MV-4-11 (cell line): ENCODE results near the gene PKD1.

Experiments
- DNase-seq: peaks from one replicate; lab custom pipeline; 2025; lab: John Stamatoyannopoulos, UW

Gene PKD1

DNA sequence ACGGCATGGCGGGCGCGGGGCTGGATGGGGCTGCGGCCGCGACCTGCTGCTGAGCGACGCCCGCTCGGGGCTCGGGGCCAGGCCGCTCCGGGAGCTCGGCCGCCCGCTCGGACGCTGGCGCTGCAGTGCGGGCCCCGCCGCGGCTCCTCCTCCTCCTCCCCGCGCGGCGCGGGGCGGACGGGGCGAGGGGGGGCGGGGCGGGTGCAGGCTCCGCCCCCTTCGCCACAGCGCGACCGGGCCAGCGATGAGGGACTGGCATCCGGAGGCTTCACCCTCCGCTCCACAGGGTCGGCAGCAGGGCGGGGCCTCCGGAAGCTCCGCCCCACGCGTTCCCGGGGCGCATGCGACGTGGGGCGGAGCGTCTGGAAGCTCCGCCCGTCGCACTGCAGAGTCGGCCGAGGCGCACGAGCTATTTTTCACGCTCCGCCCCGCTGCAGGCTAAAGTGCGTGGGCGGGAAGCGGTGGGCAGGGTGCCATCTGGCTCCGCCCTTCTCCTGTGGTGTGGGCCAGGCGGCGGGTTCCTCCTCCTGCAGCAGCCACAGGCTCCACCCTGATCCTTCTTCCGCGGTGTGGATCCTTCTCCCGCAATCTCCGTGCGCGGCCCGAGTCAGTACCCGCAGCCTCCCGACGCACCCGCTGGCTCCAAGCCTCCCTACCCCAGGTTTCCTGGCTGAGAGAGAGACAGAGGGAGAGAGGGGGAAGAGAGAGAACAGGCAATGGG, at the start of gene PKD1:
TSS of gene PKD1 (minus strand) at position 129 of the 721 bp plus-strand sequence. CDS start 209 bp downstream, outside the sequence.
- peak; percentile 92 for DNase-seq

DNA sequence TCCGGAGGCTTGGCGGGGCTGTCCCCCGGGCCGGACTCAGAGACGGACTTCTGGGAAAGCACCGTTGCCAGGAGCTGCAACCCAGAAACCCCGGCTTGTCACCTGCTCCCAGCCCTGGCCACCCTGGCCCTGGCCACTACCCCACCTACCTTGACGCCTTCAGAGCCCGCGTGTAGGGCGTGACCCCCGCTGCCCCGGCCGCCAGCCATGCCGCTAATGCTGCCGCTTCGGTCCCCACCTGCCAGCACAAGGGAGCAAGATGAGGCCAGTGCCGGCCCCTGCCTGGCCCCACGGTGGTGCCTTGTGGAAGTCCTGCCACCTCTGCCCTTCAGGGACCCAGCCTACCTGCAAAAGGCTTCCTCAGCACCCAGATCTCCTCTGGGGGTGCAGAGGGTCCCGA, 49.3 kb upstream of the PKD1 start:
- DNase-seq: no peak

DNA sequence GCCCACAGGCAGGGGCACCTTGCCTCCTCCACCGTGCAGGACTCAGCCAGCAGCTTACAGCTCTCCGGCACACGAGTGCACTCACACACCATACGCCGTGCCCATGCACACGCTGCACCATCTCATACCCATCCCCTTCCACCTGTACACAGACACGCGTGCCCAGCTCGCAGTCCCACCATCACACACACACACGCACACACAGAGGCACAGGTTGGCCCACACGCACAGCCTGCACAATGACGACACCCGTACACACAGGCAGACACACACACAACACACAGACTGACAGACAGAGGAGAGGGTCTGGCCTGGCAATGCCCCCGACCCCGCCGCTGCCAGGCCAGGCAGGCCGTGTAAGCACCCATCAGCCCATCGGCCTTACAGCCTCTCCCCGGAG, 48.6 kb upstream of the PKD1 start:
- DNase-seq: no peak

DNA sequence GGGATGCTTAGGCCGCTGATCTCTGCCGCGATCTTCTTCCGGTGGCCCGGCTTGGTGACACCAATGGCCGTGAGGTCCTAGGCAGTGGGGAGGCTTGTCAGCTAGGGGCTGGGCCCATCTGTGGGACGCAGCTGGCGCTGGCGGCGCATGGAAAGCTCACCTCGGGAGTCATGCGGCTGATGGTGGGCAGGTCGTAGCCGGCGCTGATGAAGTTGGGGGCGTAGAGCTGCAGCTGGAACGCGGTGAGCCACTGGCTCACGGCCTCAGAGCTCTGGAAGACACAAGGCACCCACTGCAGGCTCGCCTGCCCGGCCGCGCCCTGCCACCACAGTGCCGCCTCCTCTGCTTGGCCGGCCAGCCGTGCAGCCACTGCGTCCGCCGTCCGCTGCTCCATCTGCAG, 48.0 kb upstream of the PKD1 start:
- no peak for DNase-seq

DNA sequence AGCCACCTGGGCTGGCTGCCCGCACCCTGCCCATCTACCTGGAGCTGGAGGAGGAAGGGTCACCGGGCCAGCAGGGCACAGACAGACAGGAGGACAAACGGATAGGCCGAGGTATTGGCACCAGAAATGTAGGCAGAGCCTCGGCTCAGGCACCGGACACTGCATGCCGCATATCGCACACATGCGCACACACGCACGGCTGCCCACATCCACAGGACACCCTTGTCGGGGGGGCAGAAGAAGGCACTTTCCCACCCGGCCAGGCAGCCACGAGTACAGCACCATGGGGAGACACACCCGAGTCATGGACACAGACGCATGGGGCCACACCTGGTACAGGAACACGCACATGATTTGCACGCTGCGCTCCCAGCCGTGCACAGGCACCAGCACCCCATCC, 46.3 kb upstream of the PKD1 start:
- no peak for DNase-seq

DNA sequence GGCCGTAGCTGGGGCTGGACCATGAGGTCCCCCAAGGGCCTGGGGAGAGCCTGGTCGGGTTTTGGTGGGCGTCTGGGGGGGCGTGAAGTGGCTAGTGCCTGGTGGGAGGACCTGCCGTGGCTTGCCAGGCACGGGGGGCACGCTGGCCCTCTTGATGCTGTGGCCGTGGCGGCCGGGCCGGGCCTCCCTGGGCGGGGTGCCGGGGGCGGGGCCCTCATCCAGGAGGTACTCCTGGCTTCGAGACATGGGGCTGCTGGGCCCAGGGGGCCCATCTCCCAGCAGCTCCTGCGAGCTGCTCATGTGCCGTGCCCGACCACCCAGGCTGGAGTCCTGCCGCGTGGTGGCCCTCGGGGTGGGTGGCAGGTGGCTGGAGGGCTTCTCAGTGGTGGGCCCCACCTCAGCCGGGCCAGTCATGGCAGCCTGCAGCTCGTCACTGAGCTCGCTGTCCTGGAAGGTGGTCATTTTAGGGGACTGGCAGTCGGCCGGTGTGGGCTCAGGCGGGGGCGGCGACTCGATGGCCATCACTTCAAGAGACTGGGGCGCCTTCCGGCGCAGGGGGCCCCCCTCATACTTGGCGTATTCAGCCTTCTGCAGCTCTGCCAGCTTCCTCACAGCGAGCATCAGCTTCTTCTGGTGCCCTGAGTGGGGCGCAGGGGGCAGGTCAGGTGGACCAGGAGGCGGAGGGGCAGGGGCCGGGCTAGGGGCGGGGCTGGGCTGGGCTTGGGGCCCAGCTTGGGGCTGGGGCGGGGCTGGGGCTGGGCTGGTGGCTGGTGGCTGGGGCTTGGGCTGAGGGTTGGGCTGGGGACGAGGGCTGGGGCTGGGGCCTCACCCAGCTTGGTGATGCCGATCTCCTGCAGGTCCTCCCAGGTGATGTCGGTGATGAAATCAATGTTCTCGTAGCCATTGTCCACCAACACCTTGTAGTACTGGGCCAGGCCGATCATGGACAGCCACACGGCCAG, 45.5 kb upstream of the PKD1 start:
- no peak for DNase-seq

DNA sequence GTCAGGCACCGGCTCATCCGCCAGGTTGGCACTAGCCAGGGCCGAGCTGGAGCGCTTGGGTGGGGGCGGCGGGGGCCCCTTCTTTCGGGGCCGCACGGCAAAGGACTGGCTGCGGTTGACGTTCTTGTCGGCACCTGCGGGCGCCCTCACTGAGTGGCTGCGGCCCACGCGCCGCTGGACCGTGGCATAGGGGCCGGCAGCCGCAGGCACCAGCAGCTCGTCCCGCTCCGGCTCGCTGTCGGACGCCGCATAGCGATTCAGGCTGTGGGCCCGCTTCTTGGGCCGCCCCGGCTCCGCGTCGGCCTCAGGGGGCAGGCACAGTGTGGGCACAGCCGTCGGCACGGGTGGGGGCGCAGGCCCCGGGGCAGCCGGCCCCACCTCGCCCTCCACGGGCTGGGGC, 44.8 kb upstream of the PKD1 start:
- no peak for DNase-seq

DNA sequence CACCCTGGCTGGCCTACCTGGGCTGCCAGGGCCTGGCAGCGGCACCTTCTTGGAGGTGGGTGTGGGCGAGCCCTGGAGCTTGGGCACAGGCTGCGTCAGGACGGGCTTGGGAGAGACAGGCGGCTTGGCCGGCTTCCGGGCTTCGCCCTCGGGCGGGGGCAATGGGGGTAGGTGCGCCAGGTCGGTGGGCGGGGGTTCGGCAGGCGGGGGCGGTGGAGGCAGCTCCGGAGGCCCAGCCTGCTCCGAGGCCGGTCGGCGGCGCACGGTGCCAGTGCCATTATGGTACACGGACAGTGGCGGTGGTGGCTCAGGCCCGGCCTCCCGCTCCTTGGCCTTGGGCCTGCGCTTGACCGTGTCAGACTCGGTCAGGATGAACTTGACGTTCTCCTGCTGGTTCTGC, 43.9 kb upstream of the PKD1 start:
- DNase-seq: no peak

DNA sequence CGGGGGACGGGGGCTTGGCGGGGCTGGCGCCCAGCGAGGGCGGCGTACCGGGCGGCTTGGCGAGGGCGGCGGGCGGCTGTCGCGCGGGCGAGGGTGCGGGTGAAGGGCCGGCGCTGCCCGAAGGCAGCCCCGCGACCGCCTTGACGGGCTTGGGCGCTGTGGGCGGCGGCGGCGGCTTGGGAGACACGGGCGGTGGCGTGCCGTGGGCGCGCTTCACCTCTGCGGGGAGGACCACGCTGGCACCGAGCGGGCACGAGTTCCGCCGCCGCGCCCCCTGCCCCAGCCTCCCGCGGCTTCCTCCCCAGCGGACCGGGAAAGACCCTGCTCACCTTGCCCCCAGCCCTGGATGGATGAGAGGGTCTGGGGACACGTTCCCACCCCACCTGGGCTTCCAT, 43.4 kb upstream of the PKD1 start:
- DNase-seq: no peak

DNA sequence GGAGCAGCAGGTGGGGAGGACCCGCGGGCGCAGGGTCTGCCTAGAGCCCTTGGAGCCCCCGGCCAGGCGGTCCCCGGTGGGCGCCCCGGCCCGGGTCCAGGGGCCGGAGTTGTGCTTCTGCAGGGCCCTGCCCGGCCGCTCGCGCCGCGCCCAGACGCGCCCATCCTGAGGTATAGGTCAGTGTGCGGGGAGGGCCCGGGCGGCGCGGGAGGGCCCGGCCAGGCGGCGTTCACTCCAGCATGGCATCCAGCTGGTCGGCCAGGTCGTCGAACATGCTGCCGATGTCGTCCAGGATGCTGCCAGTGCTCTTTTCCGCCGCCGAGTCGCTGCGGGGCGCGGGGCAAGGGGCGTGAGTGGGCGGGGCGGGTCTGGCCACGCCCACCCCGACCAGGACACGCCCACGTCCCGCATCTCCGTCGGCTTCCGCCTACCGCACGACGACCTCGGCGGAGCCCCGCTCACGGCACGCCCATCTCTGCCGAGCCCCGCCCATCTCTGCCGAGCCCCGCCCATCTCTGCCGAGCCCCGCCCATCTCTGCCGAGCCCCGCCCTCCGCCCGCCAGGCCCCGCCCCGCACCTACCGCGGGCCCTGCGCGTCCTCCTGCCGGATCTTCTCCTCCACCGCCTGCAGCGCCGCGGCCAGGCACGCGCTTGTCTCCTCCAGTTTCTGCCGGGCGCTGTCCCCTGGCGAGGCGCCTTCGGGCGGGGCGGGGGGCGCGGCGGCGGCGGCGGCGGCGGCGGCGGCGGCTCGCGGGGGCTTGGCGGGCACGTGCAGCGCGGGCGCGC, 42.8 kb upstream of the PKD1 start:
- no peak for DNase-seq

DNA sequence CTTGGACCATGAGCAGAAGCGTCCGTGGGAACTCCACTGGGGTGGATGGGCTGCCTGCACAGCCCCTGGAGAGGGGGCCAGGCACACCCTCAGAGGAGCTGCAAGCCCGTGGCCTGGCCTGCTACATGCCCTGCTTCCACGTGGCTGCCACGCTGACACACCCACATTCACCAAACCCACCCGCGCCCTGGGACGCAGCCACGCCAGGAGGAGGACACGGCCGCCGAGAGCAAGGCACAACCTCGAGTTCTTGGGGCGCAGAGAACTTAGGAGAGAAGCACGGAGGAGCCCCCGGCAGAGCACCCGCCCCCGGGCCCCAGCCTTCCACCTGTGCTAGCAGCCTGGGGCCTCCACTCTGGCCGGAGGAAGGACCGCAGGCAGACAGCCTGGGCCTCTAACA, 41.9 kb upstream of the PKD1 start:
- DNase-seq: no peak

DNA sequence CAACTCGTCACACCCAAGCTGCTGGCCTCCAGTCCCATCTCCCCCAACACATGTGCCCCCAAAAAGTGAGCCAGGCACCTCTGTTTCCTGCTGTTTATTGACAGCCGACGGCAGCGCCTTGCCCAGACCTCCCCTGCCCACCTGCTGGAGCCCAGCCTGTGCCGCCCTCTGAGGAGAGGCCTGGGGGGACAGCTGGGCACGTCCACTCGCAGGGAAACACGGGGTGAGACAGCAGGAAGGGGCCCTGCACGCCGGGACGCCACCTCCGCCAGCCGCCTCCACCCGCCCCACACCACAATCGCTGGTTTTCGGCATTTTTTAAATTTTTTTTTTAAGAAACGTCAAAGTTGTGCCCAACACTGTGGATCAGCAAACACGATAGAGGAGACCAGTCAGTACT, 41.4 kb upstream of the PKD1 start:
- DNase-seq: no peak

DNA sequence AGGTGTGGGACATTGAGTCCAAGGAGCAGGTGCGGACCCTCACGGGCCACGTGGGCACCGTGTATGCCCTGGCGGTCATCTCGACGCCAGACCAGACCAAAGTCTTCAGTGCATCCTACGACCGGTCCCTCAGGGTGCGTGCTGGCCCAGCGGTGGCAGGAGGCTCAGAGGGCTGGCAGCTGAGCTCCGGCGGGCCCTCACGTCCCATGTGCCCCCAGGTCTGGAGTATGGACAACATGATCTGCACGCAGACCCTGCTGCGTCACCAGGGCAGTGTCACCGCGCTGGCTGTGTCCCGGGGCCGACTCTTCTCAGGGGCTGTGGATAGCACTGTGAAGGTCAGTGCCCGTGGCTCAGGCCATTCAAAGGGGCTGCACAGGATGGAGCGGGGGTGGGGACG, 40.3 kb upstream of the PKD1 start:
- DNase-seq: no peak

DNA sequence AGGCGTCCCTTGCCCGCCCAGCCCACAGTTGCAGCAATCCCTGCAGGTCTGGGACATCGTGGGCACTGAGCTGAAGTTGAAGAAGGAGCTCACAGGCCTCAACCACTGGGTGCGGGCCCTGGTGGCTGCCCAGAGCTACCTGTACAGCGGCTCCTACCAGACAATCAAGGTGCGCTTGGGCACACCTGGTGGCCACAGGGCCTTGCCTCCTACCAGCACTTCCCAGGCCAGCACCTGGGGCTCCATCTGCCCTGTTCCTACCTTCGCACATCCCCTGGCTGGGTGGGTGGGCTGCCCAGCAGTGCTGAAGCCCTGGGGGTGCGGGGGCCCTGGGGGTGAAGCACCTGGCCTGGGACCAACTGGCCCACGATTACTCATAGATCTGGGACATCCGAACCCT, 39.8 kb upstream of the PKD1 start:
- DNase-seq: no peak

DNA sequence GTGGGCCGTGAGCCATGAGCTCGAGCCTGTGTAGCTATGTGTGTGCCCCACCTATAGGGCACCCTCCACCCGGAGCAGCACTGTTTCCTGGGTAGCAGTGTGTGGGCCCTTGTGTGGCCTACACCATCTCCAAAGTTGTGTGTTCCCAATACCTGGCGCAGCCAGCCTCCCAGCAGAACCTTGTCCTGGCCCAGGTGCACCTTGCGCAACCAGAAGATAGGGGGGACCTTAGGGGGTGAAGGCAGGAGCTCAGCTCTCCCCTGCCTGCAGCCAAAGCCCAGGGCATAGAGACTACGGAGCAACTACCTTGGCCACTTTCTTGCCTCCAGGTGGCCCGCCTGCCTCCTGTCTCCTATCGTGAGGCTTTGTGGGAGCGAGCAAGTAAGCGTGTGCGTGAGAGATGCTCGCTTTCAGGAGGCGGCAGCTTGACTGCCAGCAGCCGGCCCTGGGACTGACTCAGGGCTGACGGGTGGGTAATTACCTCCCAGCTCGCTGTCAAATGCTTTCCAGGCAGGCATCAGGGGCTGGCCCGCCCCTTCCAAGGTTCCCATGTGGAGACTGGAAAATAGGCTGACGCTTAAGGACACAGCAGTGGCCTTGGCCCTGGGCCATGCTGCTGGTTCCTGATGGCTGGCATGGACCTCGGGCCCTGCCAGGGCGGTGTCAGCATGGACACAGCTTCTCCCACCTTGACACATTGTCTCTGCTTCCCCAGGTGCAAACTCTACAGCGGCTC, 38.9 kb upstream of the PKD1 start:
- no peak for DNase-seq

DNA sequence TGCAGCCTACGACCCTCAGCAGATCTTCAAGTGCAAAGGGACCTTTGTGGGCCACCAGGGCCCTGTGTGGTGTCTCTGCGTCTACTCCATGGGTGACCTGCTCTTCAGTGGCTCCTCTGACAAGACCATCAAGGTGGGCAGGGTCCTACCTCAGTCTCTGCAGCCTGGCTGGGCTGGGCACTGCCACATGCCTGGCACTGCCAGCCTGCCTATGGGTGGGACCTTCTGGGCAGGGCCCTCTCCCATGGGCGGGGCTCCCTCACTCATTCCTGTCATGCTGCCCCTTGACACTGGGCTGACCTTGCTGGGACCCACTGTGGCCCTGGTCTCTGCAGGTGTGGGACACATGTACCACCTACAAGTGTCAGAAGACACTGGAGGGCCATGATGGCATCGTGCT, 38.2 kb upstream of the PKD1 start:
- DNase-seq: no peak

DNA sequence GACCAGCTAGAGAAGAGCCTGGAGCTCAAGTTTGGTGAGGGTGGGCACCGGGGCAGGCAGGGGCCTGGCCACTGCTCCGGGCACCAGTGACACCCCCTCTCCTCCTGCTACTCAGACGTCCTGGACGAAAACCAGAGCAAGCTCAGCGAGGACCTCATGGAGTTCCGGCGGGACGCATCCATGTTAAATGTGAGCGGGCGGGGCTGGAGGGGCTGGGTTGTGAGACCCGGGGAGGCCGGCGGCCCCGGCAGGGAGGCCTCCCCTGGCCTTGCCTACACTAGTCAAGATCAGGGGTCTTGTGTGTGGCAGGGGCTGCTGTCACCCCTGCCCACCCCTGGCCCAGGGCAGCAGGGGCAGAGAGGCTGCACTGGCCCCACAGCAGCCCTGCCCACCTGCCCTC, 37.7 kb upstream of the PKD1 start:
- DNase-seq: no peak

DNA sequence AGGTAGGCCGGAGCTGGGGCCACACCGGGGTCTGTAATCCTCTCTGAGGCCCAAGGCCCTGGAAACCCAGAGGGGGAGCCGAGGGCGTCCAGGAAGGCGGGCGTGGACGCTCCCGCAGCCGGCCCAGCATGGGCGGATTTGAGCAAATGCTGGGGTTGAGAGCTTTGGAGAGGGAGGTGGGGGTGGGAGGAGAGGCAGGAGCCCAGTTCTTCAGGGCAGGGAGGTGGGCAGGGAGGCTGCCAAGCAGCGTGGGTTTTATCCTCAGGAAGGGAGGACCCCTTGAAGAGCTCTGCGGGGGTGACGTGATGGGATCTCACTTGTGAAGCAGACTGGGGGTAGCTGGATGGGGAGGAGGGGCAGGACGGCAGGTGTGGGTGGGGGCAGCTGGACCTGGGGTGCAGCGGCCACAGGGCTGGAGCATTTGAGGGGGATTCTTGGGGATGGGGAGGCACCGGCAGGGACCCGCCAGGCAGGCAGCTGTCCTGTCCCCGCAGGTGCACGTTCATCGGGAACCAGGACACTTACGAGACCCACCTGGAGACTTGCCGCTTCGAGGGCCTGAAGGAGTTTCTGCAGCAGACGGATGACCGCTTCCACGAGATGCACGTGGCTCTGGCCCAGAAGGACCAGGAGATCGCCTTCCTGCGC, 37.1 kb upstream of the PKD1 start:
- DNase-seq: no peak

DNA sequence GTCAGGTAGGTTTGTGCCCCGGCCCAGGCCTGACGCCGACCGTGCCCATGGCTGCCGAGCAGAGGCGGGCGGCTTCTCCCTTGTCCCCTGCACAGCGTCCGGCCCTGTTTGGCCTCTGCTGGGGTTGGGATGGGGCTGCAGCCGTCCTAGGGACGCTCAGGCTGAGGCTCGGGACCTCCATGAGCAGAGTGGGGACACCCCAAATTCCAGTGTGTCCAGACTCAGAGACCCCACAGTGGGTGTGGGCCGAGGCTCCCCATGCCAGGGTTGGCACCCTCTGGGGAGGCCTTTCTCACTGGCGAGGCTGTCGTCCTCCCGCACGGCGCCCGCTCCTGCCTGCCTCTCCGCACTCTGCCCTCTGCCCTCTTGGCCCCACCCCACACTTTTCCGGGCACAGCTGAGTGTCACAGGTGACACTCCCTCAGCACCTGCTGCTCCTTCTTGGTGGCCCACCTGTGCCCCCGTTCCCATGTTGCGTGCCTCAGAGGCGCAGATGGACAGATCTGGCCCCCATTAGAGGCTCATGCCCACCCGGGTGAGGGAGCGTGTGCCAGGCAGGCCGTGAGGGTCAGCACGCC, 36.0 kb upstream of the PKD1 start:
- DNase-seq: no peak

DNA sequence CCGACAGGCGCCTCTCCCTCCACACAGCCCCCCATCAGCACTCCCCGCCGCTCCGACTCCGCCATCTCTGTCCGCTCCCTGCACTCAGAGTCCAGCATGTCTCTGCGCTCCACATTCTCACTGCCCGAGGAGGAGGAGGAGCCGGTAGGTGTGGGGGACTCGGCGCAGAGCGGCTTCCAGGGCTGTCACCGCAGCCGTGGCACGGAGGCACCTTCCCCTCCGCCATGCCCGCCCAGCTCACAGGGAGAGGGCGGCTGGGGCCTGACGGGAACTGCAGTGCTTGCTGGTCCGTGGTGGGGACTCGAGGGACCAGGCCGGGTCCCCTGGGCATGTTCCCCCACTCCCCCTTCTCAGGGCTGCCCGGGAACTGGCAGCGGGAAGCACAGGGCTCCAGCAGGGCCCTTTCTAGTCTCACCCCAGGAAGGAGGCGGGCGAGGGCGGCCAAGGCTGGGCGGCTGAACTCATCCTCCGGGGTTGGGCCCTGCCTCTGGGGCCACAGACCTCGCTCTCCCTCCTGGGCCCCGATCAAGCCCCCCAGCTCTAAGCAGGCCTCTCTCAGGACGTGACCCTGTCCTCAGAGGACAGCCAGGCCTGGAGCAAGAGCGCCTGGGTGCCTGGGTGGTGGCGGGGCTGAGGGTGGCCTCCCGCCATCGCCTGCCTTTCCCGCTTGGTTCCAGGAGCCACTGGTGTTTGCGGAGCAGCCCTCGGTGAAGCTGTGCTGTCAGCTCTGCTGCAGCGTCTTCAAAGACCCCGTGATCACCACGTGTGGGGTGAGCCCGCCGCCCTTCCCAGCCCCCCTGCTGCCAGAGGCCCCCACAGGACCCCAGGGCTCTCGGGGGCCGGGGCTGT, 35.1 kb upstream of the PKD1 start:
- DNase-seq: no peak
